HCT116 (cell line): ENCODE data around the gene CRACR2A. TPM values are rescaled to one million over a fixed set of nuclear protein-coding genes. Genes with fewer than 3 reads are reported as not detected.

Experiments
- ATAC-seq: fragments of 200-7000 bp; cut with Tn5 transposase; 2 replicates; pipeline ENCODE4 v1.9.1; 2020; ENCODE audit warnings: mild to moderate bottlenecking, moderate library complexity
- BruUV-seq: library from RNA; stranded (reverse); fragments of 400-500 nt; replicated peaks from 2 replicates; lab custom pipeline; 2021; lab: Mats Ljungman, UMichigan
- CTCF ChIA-PET: fragments of 300-600 bp; sonication (Branson Sonifier 250); formaldehyde crosslinking; loops from one replicate; lab custom pipeline; 2021; ENCODE audit warnings: antibody characterized with exemption; lab: Charles Lee
- POLR2A ChIA-PET: fragments of 300-600, 350-600 bp; sonication (Branson Sonifier 250); formaldehyde crosslinking; loops from one replicate; lab custom pipeline; 2021; ENCODE audit warnings: antibody characterized with exemption; lab: Charles Lee
- RAD21 ChIA-PET, 2 experiments: fragments of 300-600 bp; sonication (Branson Sonifier 250); formaldehyde crosslinking; loops; one replicate each; lab custom pipeline; 2023; ENCODE audit warnings: low total read pairs in 2 of 2; ENCODE audit not compliant: uncharacterized antibody in 2 of 2, unreplicated experiment in 2 of 2, low non-redundant PET in 1 of 2; lab: Charles Lee
- DNase-seq: peaks from one replicate; pipeline ENCODE4 v3.0.0-alpha.2; 2010; ENCODE audit warnings: low read depth, low spot score
- H2AFZ ChIP-seq: fragments of 200-600 bp; shearing (Covaris generic), sonication (generic); 2 replicates; pipeline ENCODE4 v1.6.1; 2017; ENCODE audit warnings: low read depth, mixed run types, mixed read lengths, antibody characterized with exemption, low read length; ENCODE audit not compliant: poor library complexity, severe bottlenecking
- H3K27ac ChIP-seq: 2 replicates; pipeline ENCODE4 v1.5.1; 2012; ENCODE audit warnings: low read depth, low read length
- H3K27me3 ChIP-seq: fragments of 200-600 bp; sonication (generic); 2 replicates; pipeline ENCODE4 v1.6.1; 2016; ENCODE audit warnings: mixed run types, low read length, mixed read lengths; ENCODE audit not compliant: insufficient read depth
- H3K36me3 ChIP-seq, 2 experiments: fragments of 200-500 bp in 1 of 2; fragments of 200-600 bp in 1 of 2; sonication (Bioruptor generic) in 1 of 2; sonication (generic) in 1 of 2; 2 replicates each; pipeline versions ENCODE4 v1.5.1 to v1.6.1; 2014 to 2016; ENCODE audit warnings: low read length in 2 of 2, inconsistent platforms in 1 of 2, mixed read lengths in 1 of 2, mixed run types in 1 of 2; ENCODE audit not compliant: insufficient read depth in 2 of 2, control insufficient read depth in 1 of 2
- H3K4me1 ChIP-seq, 2 experiments: fragments of 200-600 bp in 1 of 2; sonication (generic) in 1 of 2; 2 replicates each; pipeline versions ENCODE4 v1.5.1 to v1.6.1; 2012 to 2017; ENCODE audit warnings: low read length in 2 of 2, inconsistent platforms in 1 of 2, mild to moderate bottlenecking in 1 of 2, mixed read lengths in 1 of 2, mixed run types in 1 of 2, moderate library complexity in 1 of 2; ENCODE audit not compliant: insufficient read depth in 2 of 2, control insufficient read depth in 1 of 2
- H3K4me2 ChIP-seq: fragments of 200-600 bp; sonication (generic); 2 replicates; pipeline ENCODE4 v1.6.1; 2017; ENCODE audit warnings: mixed run types, low read length, mixed read lengths
- H3K4me3 ChIP-seq, 2 experiments: fragments of 200-600 bp in 1 of 2; sonication (generic) in 1 of 2; replicated peaks in 1 of 2; 2 replicates each; pipeline ENCODE4 v1.5.1; 2011 to 2016; ENCODE audit warnings: low read length in 2 of 2, control low read depth in 1 of 2, low read depth in 1 of 2, mild to moderate bottlenecking in 1 of 2, mixed read lengths in 1 of 2, mixed run types in 1 of 2
- H3K79me2 ChIP-seq: fragments of 200-600 bp; sonication (generic); 2 replicates; pipeline ENCODE4 v1.6.1; 2017; ENCODE audit warnings: mild to moderate bottlenecking, mixed run types, low read length, moderate library complexity, mixed read lengths; ENCODE audit not compliant: insufficient read depth
- H3K9ac ChIP-seq: fragments of 200-600 bp; sonication (generic); 2 replicates; pipeline ENCODE4 v1.6.1; 2016; ENCODE audit warnings: low read length, mixed read lengths
- H3K9me2 ChIP-seq: fragments of 200-600 bp; sonication (generic), shearing (Covaris generic); 2 replicates; pipeline ENCODE4 v1.6.1; 2017; ENCODE audit warnings: mixed run types, mild to moderate bottlenecking, moderate library complexity; ENCODE audit not compliant: insufficient read depth
- H3K9me3 ChIP-seq, 2 experiments: fragments of 200-500 bp in 1 of 2; fragments of 200-600 bp in 1 of 2; sonication (Bioruptor generic) in 1 of 2; sonication (generic) in 1 of 2; 2 replicates each; pipeline ENCODE4 v1.6.1; 2014 to 2017; ENCODE audit warnings: low read length in 2 of 2, mixed read lengths in 2 of 2, inconsistent platforms in 1 of 2, low read depth in 1 of 2, mild to moderate bottlenecking in 1 of 2, mixed run types in 1 of 2, moderate library complexity in 1 of 2; ENCODE audit not compliant: control insufficient read depth in 1 of 2, insufficient read depth in 1 of 2
- H4K20me1 ChIP-seq: fragments of 200-600 bp; sonication (generic), shearing (Covaris generic); 2 replicates; pipeline ENCODE4 v1.6.1; 2017; ENCODE audit warnings: mixed run types, mild to moderate bottlenecking, moderate library complexity; ENCODE audit not compliant: insufficient read depth
- CBX3 ChIP-seq: IDR thresholded peaks from 2 replicates; pipeline ENCODE4 v1.6.1; 2012; ENCODE audit warnings: low read depth
- EGR1 ChIP-seq: IDR thresholded peaks from 2 replicates; pipeline ENCODE4 v1.6.1; 2012; ENCODE audit warnings: low read depth
- FOSL1 ChIP-seq: IDR thresholded peaks from 2 replicates; pipeline ENCODE4 v1.6.1; 2012; ENCODE audit warnings: low read depth
- RAD21 ChIP-seq: IDR thresholded peaks from 2 replicates; pipeline ENCODE4 v1.6.1; 2012; ENCODE audit warnings: low read depth, mild to moderate bottlenecking
- TCF7L2 ChIP-seq: IDR thresholded peaks from 2 replicates; pipeline ENCODE4 v1.7.0; 2011; ENCODE audit warnings: borderline replicate concordance, inconsistent platforms; ENCODE audit not compliant: insufficient read depth, insufficient read length; ENCODE audit errors: extremely low read depth
- YY1 ChIP-seq: IDR thresholded peaks from 2 replicates; pipeline ENCODE4 v1.6.1; 2011; ENCODE audit warnings: low read length, low read depth, moderate library complexity, mild to moderate bottlenecking; ENCODE audit not compliant: insufficient replicate concordance; ENCODE audit errors: extremely low read depth
- ZNF274 ChIP-seq: fragments of 200-500 bp; sonication (Bioruptor generic); IDR thresholded peaks from 2 replicates; pipeline ENCODE4 v1.6.1; 2014; ENCODE audit warnings: mild to moderate bottlenecking, low read depth, low read length, inconsistent platforms
- intact Hi-C: fragments of 100-400 bp; cut with micrococcal nuclease; formaldehyde crosslinking; loops from 2 replicates; pipeline ENCODE4 v1.10.0; 2022
- total RNA-seq: library from RNA; stranded (reverse); gene quantifications from one replicate; pipeline ENCODE4 v1.2.1, GENCODE V29; 2021; ENCODE audit not compliant: unreplicated experiment
- TF ChIP-seq, protein P1 (sequence below), 3 experiments: fragments of 200-600 bp in 1 of 3; sonication (generic) in 1 of 3; IDR thresholded peaks in 2 of 3; conservative IDR thresholded peaks in 1 of 3; 2 replicates each; pipeline ENCODE4 v1.5.1; 2012 to 2017; ENCODE audit warnings: low read depth in 2 of 3, low read length in 2 of 3, antibody characterized with exemption in 1 of 3, borderline replicate concordance in 1 of 3, control low read depth in 1 of 3, mild to moderate bottlenecking in 1 of 3, mixed read lengths in 1 of 3, mixed run types in 1 of 3, moderate library complexity in 1 of 3; ENCODE audit not compliant: insufficient read depth in 1 of 3
- TF ChIP-seq, protein P2 (sequence below): IDR thresholded peaks from 2 replicates; pipeline ENCODE4 v1.6.1; 2011; ENCODE audit warnings: mild to moderate bottlenecking, low read length, moderate library complexity; ENCODE audit not compliant: insufficient replicate concordance; ENCODE audit errors: extremely low read depth
- TF ChIP-seq, protein P3 (sequence below): IDR thresholded peaks from 2 replicates; pipeline ENCODE4 v1.6.1; 2012; ENCODE audit warnings: low read depth

CRACR2A gene
- total RNA-seq, 1 experiment from 2014 or later, result 18.4 TPM

DNA sequence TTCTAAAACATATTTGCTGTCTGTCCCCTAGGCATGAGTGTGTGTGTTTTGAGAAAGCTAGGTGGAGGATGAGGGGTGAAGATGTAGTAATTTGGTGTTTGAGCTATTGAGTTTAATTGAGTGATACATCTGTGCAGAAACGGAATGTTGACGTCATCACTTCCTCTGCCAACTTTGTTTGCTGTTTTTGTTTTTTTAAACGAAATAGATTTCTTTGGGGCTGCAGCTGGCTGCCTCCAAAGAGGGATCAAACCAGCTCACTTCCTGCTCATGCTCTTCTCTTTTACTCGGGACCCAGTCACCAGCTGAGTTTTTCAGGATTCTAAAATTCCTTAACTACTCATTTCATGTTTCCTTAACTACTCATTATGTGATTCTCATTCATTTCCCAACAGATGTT, 19.5 kb upstream of the CRACR2A start:
- Histone ChIP-seq H3K9me3 (no peaks in the 10 kb centered on the region), H4K20me1 (no peaks in the 10 kb centered on the region), H3K27me3 (peaks cover 26% of the 10 kb centered on the region), H2AFZ (no peak overlapping the region), H3K9me2 (no peaks in the 10 kb centered on the region), H3K9ac (no peak overlapping the region), H3K4me1 (no peaks in the 10 kb centered on the region), H3K4me3 (no peak overlapping the region), H3K36me3 (no peaks in the 10 kb centered on the region), H3K79me2 (no peaks in the 10 kb centered on the region), H3K4me2 (no peak overlapping the region), H3K27ac (no peak overlapping the region)
- BruUV-seq, result no TSS peak
- TF ChIP-seq TCF7L2 (no peak), RAD21 (no peak), FOSL1 (no peak), EGR1 (no peak), YY1 (no peak), ZNF274 (no peak), CBX3 (no peak)
- TF ChIP-seq, protein P1, sequence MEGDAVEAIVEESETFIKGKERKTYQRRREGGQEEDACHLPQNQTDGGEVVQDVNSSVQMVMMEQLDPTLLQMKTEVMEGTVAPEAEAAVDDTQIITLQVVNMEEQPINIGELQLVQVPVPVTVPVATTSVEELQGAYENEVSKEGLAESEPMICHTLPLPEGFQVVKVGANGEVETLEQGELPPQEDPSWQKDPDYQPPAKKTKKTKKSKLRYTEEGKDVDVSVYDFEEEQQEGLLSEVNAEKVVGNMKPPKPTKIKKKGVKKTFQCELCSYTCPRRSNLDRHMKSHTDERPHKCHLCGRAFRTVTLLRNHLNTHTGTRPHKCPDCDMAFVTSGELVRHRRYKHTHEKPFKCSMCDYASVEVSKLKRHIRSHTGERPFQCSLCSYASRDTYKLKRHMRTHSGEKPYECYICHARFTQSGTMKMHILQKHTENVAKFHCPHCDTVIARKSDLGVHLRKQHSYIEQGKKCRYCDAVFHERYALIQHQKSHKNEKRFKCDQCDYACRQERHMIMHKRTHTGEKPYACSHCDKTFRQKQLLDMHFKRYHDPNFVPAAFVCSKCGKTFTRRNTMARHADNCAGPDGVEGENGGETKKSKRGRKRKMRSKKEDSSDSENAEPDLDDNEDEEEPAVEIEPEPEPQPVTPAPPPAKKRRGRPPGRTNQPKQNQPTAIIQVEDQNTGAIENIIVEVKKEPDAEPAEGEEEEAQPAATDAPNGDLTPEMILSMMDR (IDR thresholded peaks at IDR 0.05 in 2 of 3, conservative IDR thresholded peaks at IDR 0.05 in 1 of 3; ENCODE audit: borderline replicate concordance in 1 of 3, insufficient read depth in 1 of 3, low read depth in 2 of 3, low read length in 2 of 3), result no peak
- TF ChIP-seq, protein P2, sequence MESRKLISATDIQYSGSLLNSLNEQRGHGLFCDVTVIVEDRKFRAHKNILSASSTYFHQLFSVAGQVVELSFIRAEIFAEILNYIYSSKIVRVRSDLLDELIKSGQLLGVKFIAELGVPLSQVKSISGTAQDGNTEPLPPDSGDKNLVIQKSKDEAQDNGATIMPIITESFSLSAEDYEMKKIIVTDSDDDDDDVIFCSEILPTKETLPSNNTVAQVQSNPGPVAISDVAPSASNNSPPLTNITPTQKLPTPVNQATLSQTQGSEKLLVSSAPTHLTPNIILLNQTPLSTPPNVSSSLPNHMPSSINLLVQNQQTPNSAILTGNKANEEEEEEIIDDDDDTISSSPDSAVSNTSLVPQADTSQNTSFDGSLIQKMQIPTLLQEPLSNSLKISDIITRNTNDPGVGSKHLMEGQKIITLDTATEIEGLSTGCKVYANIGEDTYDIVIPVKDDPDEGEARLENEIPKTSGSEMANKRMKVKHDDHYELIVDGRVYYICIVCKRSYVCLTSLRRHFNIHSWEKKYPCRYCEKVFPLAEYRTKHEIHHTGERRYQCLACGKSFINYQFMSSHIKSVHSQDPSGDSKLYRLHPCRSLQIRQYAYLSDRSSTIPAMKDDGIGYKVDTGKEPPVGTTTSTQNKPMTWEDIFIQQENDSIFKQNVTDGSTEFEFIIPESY, result no peak
- TF ChIP-seq, protein P3, sequence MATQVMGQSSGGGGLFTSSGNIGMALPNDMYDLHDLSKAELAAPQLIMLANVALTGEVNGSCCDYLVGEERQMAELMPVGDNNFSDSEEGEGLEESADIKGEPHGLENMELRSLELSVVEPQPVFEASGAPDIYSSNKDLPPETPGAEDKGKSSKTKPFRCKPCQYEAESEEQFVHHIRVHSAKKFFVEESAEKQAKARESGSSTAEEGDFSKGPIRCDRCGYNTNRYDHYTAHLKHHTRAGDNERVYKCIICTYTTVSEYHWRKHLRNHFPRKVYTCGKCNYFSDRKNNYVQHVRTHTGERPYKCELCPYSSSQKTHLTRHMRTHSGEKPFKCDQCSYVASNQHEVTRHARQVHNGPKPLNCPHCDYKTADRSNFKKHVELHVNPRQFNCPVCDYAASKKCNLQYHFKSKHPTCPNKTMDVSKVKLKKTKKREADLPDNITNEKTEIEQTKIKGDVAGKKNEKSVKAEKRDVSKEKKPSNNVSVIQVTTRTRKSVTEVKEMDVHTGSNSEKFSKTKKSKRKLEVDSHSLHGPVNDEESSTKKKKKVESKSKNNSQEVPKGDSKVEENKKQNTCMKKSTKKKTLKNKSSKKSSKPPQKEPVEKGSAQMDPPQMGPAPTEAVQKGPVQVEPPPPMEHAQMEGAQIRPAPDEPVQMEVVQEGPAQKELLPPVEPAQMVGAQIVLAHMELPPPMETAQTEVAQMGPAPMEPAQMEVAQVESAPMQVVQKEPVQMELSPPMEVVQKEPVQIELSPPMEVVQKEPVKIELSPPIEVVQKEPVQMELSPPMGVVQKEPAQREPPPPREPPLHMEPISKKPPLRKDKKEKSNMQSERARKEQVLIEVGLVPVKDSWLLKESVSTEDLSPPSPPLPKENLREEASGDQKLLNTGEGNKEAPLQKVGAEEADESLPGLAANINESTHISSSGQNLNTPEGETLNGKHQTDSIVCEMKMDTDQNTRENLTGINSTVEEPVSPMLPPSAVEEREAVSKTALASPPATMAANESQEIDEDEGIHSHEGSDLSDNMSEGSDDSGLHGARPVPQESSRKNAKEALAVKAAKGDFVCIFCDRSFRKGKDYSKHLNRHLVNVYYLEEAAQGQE, result no peak
- POLR2A ChIA-PET, result no interaction called here
- DNase-seq (no peak), ATAC-seq (no peak)
- RAD21 ChIA-PET, result no interaction called here
- CTCF ChIA-PET, result interaction anchor here (0.8 to 2.1 kb wide), 5 partner anchors 19 to 497 kb away, joined by 3 to 9 read pairs (median 3); partner anchors contain the start of gene CRACR2A
- intact Hi-C loops, result loop anchor here (10.0 kb wide), 1 partner anchor 1438 kb away; no protein-coding TSS in a partner anchor
